ENCODE results near the gene CLDN15. TPM values are rescaled to one million over a fixed set of nuclear protein-coding genes. Genes with fewer than 3 reads are reported as not detected.
"Not testable (repeated sequence)": the region's sequence is repeated elsewhere in the genome, so short reads cannot be mapped to it uniquely, and the experiment has no call there.

CLDN15 gene
- total RNA-seq, 1 experiment from 2014 or later = 14.7 TPM

- ChIA-PET CTCF (no interaction called here), POLR2A (ENCODE audit: low non-redundant PET) (interaction anchor here (0.7 kb wide), 1 partner anchor 306 kb away, joined by 5 read pairs; no protein-coding TSS in a partner anchor)
- H3K27ac ChIP-seq (ENCODE audit: low read depth, low read length, poor library complexity, severe bottlenecking) = no peak overlapping the region
- H3K9me3 ChIP-seq (ENCODE audit: low read depth, low read length, poor library complexity, severe bottlenecking) = no peaks in the 10 kb centered on the region
- no TSS peak for BruUV-seq (replicated peaks)
- DNase-seq (ENCODE audit: low spot score) = no peak
- no peaks in the 10 kb centered on the region for H3K4me1 ChIP-seq (ENCODE audit: insufficient read depth, low read length, poor library complexity, severe bottlenecking)
- H3K4me3 ChIP-seq (ENCODE audit: low read depth, low read length, poor library complexity, severe bottlenecking) = no peak overlapping the region
- H3K27me3 ChIP-seq (replicated peaks; ENCODE audit: insufficient read depth, low read depth, low read length, poor library complexity) = no peaks in the 10 kb centered on the region
- no peaks in the 10 kb centered on the region for H3K36me3 ChIP-seq (ENCODE audit: insufficient read depth, low read length, poor library complexity, severe bottlenecking)
- intact Hi-C loops (cut with micrococcal nuclease; ENCODE audit: unreplicated experiment) = no loop called here
- no peak for TF ChIP-seq CTCF (conservative IDR thresholded peaks at IDR 0.05; ENCODE audit: low read depth, low read length)
These were observed 37.1 kb downstream of the CLDN15 start for GRCh38 chr7:101200504-101200861.

GRCh38 chr7:101199522-101199921 lies 38.1 kb downstream of the CLDN15 start:
- H3K4me1 ChIP-seq (ENCODE audit: insufficient read depth, low read length, poor library complexity, severe bottlenecking); H3K27ac ChIP-seq (ENCODE audit: low read depth, low read length, poor library complexity, severe bottlenecking); H3K9me3 ChIP-seq (ENCODE audit: low read depth, low read length, poor library complexity, severe bottlenecking); POLR2A ChIA-PET (ENCODE audit: low non-redundant PET); H3K4me3 ChIP-seq (ENCODE audit: low read depth, low read length, poor library complexity, severe bottlenecking); DNase-seq (ENCODE audit: low spot score); BruUV-seq (replicated peaks); H3K27me3 ChIP-seq (replicated peaks; ENCODE audit: insufficient read depth, low read depth, low read length, poor library complexity); H3K36me3 ChIP-seq (ENCODE audit: insufficient read depth, low read length, poor library complexity, severe bottlenecking): not testable (repeated sequence)
- CTCF ChIA-PET = interaction anchor here (0.6 kb wide), 1 partner anchor 10 kb away, joined by 3 read pairs; no protein-coding TSS in a partner anchor
- intact Hi-C loops (cut with micrococcal nuclease; ENCODE audit: unreplicated experiment) = loop anchor here (10.0 kb wide), 1 partner anchor 305 kb away; the partner anchor contains the start of gene ACHE

GRCh38 chr7:101198476-101198875 lies 39.1 kb downstream of the CLDN15 start:
- DNase-seq (ENCODE audit: low spot score) = no peak
- Histone ChIP-seq H3K27me3 (replicated peaks; ENCODE audit: insufficient read depth, low read depth, low read length, poor library complexity) (no peaks in the 10 kb centered on the region), H3K4me1 (ENCODE audit: insufficient read depth, low read length, poor library complexity, severe bottlenecking) (no peaks in the 10 kb centered on the region), H3K27ac (ENCODE audit: low read depth, low read length, poor library complexity, severe bottlenecking) (no peak overlapping the region), H3K36me3 (ENCODE audit: insufficient read depth, low read length, poor library complexity, severe bottlenecking) (no peaks in the 10 kb centered on the region), H3K9me3 (ENCODE audit: low read depth, low read length, poor library complexity, severe bottlenecking) (no peaks in the 10 kb centered on the region), H3K4me3 (ENCODE audit: low read depth, low read length, poor library complexity, severe bottlenecking) (no peak overlapping the region)
- TF ChIP-seq CTCF (conservative IDR thresholded peaks at IDR 0.05; ENCODE audit: low read depth, low read length) = no peak
- TF ChIP-seq EZH2 (IDR thresholded peaks at IDR 0.05; ENCODE audit: borderline replicate concordance, low read depth, low read length, poor library complexity, severe bottlenecking) = no peak
- CTCF ChIA-PET = no interaction called here
- no TSS peak for BruUV-seq (replicated peaks)
- intact Hi-C loops (cut with micrococcal nuclease; ENCODE audit: unreplicated experiment) = loop anchor here (10.0 kb wide), 1 partner anchor 304 kb away; the partner anchor contains the start of gene ACHE
- POLR2A ChIA-PET (ENCODE audit: low non-redundant PET) = no interaction called here

GRCh38 chr7:101197991-101198390 lies 39.6 kb downstream of the CLDN15 start:
- intact Hi-C loops (cut with micrococcal nuclease; ENCODE audit: unreplicated experiment) = loop anchor here (10.0 kb wide), 1 partner anchor 303 kb away; the partner anchor contains the start of gene ACHE
- BruUV-seq (replicated peaks) = no TSS peak

More at GRCh38 chr7:101197991-101198390, 39.6 kb downstream of the CLDN15 start:
- TF ChIP-seq EZH2 (IDR thresholded peaks at IDR 0.05; ENCODE audit: borderline replicate concordance, low read depth, low read length, poor library complexity, severe bottlenecking) (no peak), CTCF (conservative IDR thresholded peaks at IDR 0.05; ENCODE audit: low read depth, low read length) (no peak)
- H3K36me3 ChIP-seq (ENCODE audit: insufficient read depth, low read length, poor library complexity, severe bottlenecking) = no peaks in the 10 kb centered on the region
- no peak for DNase-seq (ENCODE audit: low spot score)
- no peaks in the 10 kb centered on the region for H3K27me3 ChIP-seq (replicated peaks; ENCODE audit: insufficient read depth, low read depth, low read length, poor library complexity)
- H3K9me3 ChIP-seq (ENCODE audit: low read depth, low read length, poor library complexity, severe bottlenecking) = no peaks in the 10 kb centered on the region
- CTCF ChIA-PET = no interaction called here
- POLR2A ChIA-PET (ENCODE audit: low non-redundant PET) = no interaction called here
- no peak overlapping the region for H3K27ac ChIP-seq (ENCODE audit: low read depth, low read length, poor library complexity, severe bottlenecking)
- H3K4me1 ChIP-seq (ENCODE audit: insufficient read depth, low read length, poor library complexity, severe bottlenecking) = no peaks in the 10 kb centered on the region
- no peak overlapping the region for H3K4me3 ChIP-seq (ENCODE audit: low read depth, low read length, poor library complexity, severe bottlenecking)

Data from A673 (cell line).